Mesenchymal stem cell (in vitro differentiated cells and primary cell): Measurements from ENCODE around the gene KCNJ16.

Experiments used
- DNase-seq: peaks from one replicate; pipeline ENCODE4 v3.0.0-alpha.2; 2013
- H2AFZ ChIP-seq: one replicate; pipeline ENCODE4 v1.6.1; 2013; ENCODE audit warnings: low read depth, mild to moderate bottlenecking, control low read depth, inconsistent platforms, low read length, moderate library complexity
- H2AK5ac ChIP-seq: 2 replicates; pipeline ENCODE4 v1.6.1; 2013; ENCODE audit warnings: low read length, moderate library complexity, mild to moderate bottlenecking, inconsistent platforms; ENCODE audit not compliant: severe bottlenecking
- H2BK120ac ChIP-seq: one replicate; pipeline ENCODE4 v1.6.1; 2013; ENCODE audit warnings: low read depth, mild to moderate bottlenecking, inconsistent platforms, low read length, moderate library complexity
- H2BK12ac ChIP-seq, 2 experiments: one replicate each; pipeline ENCODE4 v1.6.1; 2013; ENCODE audit warnings: inconsistent platforms in 2 of 2, low read length in 2 of 2, mild to moderate bottlenecking in 2 of 2, moderate library complexity in 2 of 2, control low read depth in 1 of 2
- H2BK15ac ChIP-seq: one replicate; pipeline ENCODE4 v1.6.1; 2013; ENCODE audit warnings: mild to moderate bottlenecking, low read depth, inconsistent platforms; ENCODE audit not compliant: poor library complexity, severe bottlenecking
- H2BK5ac ChIP-seq: 2 replicates; pipeline ENCODE4 v1.6.1; 2013; ENCODE audit warnings: low read depth, mild to moderate bottlenecking, low read length, control low read depth, inconsistent platforms; ENCODE audit not compliant: poor library complexity, severe bottlenecking
- H3K14ac ChIP-seq, 2 experiments: one replicate each; pipeline ENCODE4 v1.6.1; 2013; ENCODE audit warnings: inconsistent platforms in 2 of 2, low read length in 2 of 2, control low read depth in 1 of 2, mild to moderate bottlenecking in 1 of 2, moderate library complexity in 1 of 2
- H3K18ac ChIP-seq, 2 experiments: one replicate each; pipeline ENCODE4 v1.6.1; 2013; ENCODE audit warnings: inconsistent platforms in 2 of 2, low read length in 2 of 2, control low read depth in 1 of 2, low read depth in 1 of 2, mild to moderate bottlenecking in 1 of 2
- H3K23ac ChIP-seq, 2 experiments: one replicate each; pipeline ENCODE4 v1.6.1; 2013; ENCODE audit warnings: inconsistent platforms in 2 of 2, low read length in 2 of 2, mild to moderate bottlenecking in 2 of 2, moderate library complexity in 2 of 2, control low read depth in 1 of 2
- H3K27ac ChIP-seq: 2 replicates; pipeline ENCODE4 v1.5.1; 2013; ENCODE audit warnings: mild to moderate bottlenecking, moderate library complexity, low read length, control low read depth, inconsistent platforms; ENCODE audit not compliant: poor library complexity, severe bottlenecking
- H3K27me3 ChIP-seq, 2 experiments: 2 replicates each; pipeline versions ENCODE4 v1.6.1 to v1.7.0; 2013; ENCODE audit warnings: low read length in 2 of 2, mild to moderate bottlenecking in 2 of 2, moderate library complexity in 2 of 2, control low read depth in 1 of 2, inconsistent platforms in 1 of 2; ENCODE audit not compliant: control insufficient read depth in 1 of 2, insufficient read depth in 1 of 2
- H3K36me3 ChIP-seq, 2 experiments: 2 replicates each; pipeline versions ENCODE4 v1.6.1 to v1.7.0; 2013; ENCODE audit warnings: low read length in 2 of 2, control low read depth in 1 of 2, inconsistent platforms in 1 of 2, low read depth in 1 of 2, mild to moderate bottlenecking in 1 of 2; ENCODE audit not compliant: insufficient read depth in 2 of 2, control insufficient read depth in 1 of 2
- H3K4ac ChIP-seq, 2 experiments: one replicate each; pipeline ENCODE4 v1.6.1; 2013; ENCODE audit warnings: inconsistent platforms in 2 of 2, low read length in 2 of 2, mild to moderate bottlenecking in 2 of 2, moderate library complexity in 2 of 2, control low read depth in 1 of 2, low read depth in 1 of 2
- H3K4me1 ChIP-seq: 2 replicates; pipeline ENCODE4 v1.6.1; 2013; ENCODE audit warnings: low read depth, low read length, control low read depth; ENCODE audit not compliant: control insufficient read depth, insufficient read depth
- H3K4me2 ChIP-seq: 2 replicates; pipeline ENCODE4 v1.6.1; 2013; ENCODE audit warnings: low read length, mild to moderate bottlenecking, inconsistent platforms; ENCODE audit not compliant: poor library complexity, severe bottlenecking
- H3K4me3 ChIP-seq, 2 experiments: 2 replicates each; pipeline versions ENCODE4 v1.5.1 to v1.7.0; 2013; ENCODE audit warnings: low read length in 2 of 2, mild to moderate bottlenecking in 2 of 2, control low read depth in 1 of 2, low read depth in 1 of 2; ENCODE audit not compliant: insufficient read depth in 1 of 2
- H3K79me1 ChIP-seq: replicated peaks from 2 replicates; pipeline ENCODE4 v1.6.1; 2013; ENCODE audit warnings: mild to moderate bottlenecking, control low read depth, low read length, inconsistent platforms; ENCODE audit not compliant: poor library complexity, severe bottlenecking
- H3K9ac ChIP-seq: 2 replicates; pipeline ENCODE4 v1.7.0; 2013; ENCODE audit warnings: mild to moderate bottlenecking, low read length, moderate library complexity
- H3K9me3 ChIP-seq: 2 replicates; pipeline ENCODE4 v1.7.0; 2013; ENCODE audit warnings: mild to moderate bottlenecking, low read length; ENCODE audit not compliant: control insufficient read depth
- H4K8ac ChIP-seq: one replicate; pipeline ENCODE4 v1.6.1; 2013; ENCODE audit warnings: inconsistent platforms, mild to moderate bottlenecking, low read length, moderate library complexity
- H4K91ac ChIP-seq: one replicate; pipeline ENCODE4 v1.6.1; 2013; ENCODE audit warnings: mild to moderate bottlenecking, low read length, inconsistent platforms
- WGBS: methylation state at CpG from one replicate; pipeline ENCODE4 v1.1.7; 2013; ENCODE audit warnings: mixed read lengths; 5-methylcytosine and 5-hydroxymethylcytosine counted together

The KCNJ16 gene

DNA sequence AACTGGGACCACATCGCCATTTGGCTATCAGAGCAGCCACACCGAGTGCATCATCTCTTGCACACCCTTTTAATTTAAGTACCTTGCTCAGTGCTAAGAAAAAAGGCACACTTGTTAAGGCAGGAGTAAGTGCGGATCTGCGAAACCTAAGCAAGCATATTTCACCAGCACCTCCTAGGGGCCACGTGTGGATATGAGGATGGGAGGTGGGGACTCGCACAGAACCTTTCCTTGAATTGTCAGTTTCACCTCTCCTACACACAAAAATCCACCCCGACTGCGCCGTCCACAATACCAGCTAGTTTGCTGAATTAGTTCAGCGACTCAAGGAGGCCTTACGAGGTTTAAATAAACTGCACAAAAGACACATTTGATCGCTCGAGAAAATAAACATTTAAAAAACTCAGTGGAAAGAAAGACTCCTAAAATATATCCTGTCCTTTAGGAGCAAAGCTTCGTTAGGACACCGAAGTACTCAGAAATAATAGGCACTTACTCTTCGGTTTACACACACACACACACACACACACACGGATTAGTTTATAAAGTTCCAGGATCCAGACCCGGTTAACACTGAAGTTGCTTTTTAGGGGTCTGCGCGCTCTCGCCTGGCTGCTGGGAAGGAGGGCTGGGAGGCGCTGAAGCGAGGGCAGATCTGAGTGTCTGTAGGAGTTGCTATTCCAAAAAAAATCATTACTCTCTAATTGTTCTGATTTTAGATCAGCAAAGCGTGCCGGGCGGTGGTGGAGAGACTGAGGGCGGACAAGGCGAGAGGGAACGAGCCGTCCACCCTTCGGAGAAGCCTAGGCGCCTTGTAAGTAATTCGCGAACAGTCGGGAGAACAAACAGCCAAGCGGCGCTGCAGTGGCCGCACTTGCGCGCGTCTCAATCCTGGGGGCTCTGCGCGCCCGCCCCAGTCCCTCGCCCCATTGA is 93.3 kb downstream of the KCNJ16 start:
- Histone ChIP-seq H2BK120ac (no peak overlapping the region), H3K4me2 (peak overlapping the region; percentile 77), H3K9ac (peak overlapping the region; percentile 88), H3K4me3 (peak overlapping the region; percentile 65 to 88), H4K91ac (no peak overlapping the region), H2BK12ac (peak overlapping the region in 1 of 2 experiments; percentile 61), H3K23ac (no peak overlapping the region), H3K18ac (peak overlapping the region in 1 of 2 experiments; percentile 71), H2AFZ (peak overlapping the region; percentile 70), H3K4ac (peak overlapping the region; percentile 2 to 38), H4K8ac (peak overlapping the region; percentile 51), H3K9me3 (no peaks in the 10 kb centered on the region), H3K27me3 (no peaks in the 10 kb centered on the region), H2BK15ac (no peak overlapping the region), H3K14ac (peak overlapping the region in 1 of 2 experiments; percentile 7), H2AK5ac (no peak overlapping the region), H2BK5ac (peak overlapping the region; percentile 61), H3K79me1 (peaks cover 1% of the 10 kb centered on the region), H3K4me1 (peaks cover 2% of the 10 kb centered on the region), H3K27ac (peak overlapping the region; percentile 66), H3K36me3 (no peaks in the 10 kb centered on the region)
- whole genome bisulfite sequencing: 1% methylated on average over 37 of the region's 45 CpGs
- peak; percentile 77 for DNase-seq

DNA sequence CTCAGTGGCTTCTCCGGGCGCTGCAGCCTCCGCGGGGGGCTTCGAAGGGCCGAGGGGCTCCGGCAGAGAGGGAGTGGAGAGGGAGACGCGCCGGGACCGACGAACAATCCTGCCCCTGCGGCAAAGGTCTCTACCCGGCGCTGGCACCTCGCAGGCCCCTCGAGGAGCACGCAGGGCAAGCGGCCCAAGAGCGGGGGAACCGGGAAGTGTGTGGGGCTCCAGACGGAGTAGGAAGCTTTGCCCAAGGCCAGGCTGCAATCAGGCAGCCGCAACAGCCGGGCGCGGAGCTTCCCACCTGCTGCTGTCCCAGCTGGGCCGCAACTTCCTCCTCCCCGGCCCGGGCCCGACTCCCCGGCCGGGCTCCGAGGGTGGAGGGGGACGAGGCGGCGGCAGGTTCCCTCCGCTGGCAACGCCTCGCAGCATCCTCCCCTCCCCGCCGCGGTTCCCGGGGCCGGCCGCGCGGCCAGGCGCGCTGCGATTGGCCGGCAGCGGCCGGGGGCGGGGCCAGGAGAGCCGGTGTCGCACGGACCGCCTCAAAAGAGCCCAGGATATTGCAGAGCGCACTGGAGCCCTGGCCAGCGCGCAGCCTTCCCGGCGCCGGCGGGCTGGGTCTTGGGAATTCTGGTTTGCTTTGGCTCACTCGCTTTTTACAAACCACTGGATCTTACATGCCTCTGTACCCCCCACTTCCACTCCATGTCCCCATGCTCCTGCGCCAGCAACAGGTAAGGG is 94.1 kb downstream of the KCNJ16 start, which contains the start of gene KCNJ2:
Gene KCNJ2 (plus strand): TSS at position 556 of the 732 bp plus-strand sequence. CDS start 5,508 bp downstream, outside the sequence.
- peak; percentile 86 for DNase-seq
- Histone ChIP-seq H2BK12ac (peak within 1 kb of the TSS in 1 of 2 experiments; percentile 61), H3K79me1 (peaks cover 1% of the 10 kb centered on the region), H4K8ac (peak within 1 kb of the TSS; percentile 51), H4K91ac (no peak within 1 kb of the TSS), H3K18ac (peak within 1 kb of the TSS in 1 of 2 experiments; percentile 71), H2BK120ac (no peak within 1 kb of the TSS), H2AK5ac (no peak within 1 kb of the TSS), H3K27ac (peak within 1 kb of the TSS; percentile 66), H3K4me2 (peak within 1 kb of the TSS; percentile 77), H3K9me3 (no peaks in the 10 kb centered on the region), H3K23ac (no peak within 1 kb of the TSS), H3K4ac (peak within 1 kb of the TSS; percentile 2 to 38), H3K4me1 (peaks cover 2% of the 10 kb centered on the region), H3K9ac (peak within 1 kb of the TSS; percentile 88), H3K14ac (peak within 1 kb of the TSS in 1 of 2 experiments; percentile 12), H2AFZ (peak within 1 kb of the TSS; percentile 70), H2BK5ac (peak within 1 kb of the TSS; percentile 61), H3K36me3 (no peaks in the 10 kb centered on the region), H3K27me3 (no peaks in the 10 kb centered on the region), H2BK15ac (no peak within 1 kb of the TSS), H3K4me3 (peak within 1 kb of the TSS; percentile 65 to 88)
- WGBS: under 1% methylated on average over 62 of the region's 67 CpGs

DNA sequence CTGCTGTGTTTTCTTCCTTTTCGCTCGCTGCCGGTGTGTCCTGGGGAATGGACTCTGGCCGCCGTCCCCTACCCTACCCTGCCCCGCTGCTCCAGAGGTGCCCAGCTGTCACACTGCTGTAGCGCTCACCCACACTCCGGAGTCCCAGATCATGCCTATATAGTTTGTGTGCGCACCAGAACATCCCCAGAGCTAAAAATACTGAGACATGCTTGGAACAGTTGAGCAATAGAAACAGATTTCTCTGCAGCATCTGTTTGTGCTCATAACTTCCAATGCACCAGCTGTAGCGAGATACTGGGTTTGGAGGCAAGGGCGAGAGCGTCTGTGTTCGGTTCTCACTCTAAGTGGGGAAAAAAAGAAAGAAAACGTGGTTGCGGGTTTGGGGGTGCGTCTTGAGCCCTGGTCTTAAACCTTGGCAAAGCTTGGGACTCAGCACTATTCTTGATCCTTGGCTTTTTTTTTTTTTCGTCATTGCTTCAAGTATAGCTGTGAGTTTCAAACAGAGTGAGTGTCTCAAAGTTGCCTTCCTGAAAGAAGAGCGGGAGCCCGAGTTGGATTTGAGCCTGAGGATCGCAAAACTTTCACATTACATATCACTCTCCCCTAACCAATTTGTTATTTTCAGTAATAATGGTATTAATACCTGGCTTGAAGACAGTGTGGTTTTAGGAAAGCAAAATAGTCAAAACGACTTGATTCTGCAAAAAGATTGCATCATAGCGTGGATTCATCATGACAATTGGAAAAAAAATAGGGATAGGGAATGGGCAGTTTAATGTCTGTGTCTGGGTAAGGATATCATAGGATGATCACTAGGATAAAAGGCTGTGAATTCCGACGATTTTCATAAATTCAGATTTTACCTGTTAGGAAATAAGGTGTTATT is 94.9 kb downstream of the KCNJ16 start:
- H3K79me1 ChIP-seq: peaks cover 4% of the 10 kb centered on the region
- H3K4ac ChIP-seq: peak overlapping the region in 1 of 2 experiments; percentile 2
- H3K4me1 ChIP-seq: peaks cover 2% of the 10 kb centered on the region
- peak overlapping the region in 1 of 2 experiments; percentile 58 for H3K18ac ChIP-seq
- no peak overlapping the region for H3K23ac ChIP-seq
- H2BK5ac ChIP-seq: no peak overlapping the region
- H3K4me2 ChIP-seq: peak overlapping the region; percentile 61
- no peak overlapping the region for H4K8ac ChIP-seq
- H3K36me3 ChIP-seq: peaks cover 2% of the 10 kb centered on the region in 2 experiments
- H2BK120ac ChIP-seq: no peak overlapping the region
- peak overlapping the region in 1 of 2 experiments; percentile 12 for H3K14ac ChIP-seq
- H4K91ac ChIP-seq: no peak overlapping the region
- no peaks in the 10 kb centered on the region for H3K9me3 ChIP-seq
- 17% methylated on average over 21 of the region's 24 CpGs for WGBS
- peak overlapping the region; percentile 65 to 88 for H3K4me3 ChIP-seq
- no peak overlapping the region for H2BK15ac ChIP-seq
- no peak overlapping the region for H2AK5ac ChIP-seq
- H3K27ac ChIP-seq: no peak overlapping the region
- H3K9ac ChIP-seq: peak overlapping the region; percentile 78
- peak; percentile 74 for DNase-seq
- H2AFZ ChIP-seq: peak overlapping the region; percentile 1
- no peaks in the 10 kb centered on the region for H3K27me3 ChIP-seq
- H2BK12ac ChIP-seq: no peak overlapping the region
